HG03520 (cell line): Measurements from ENCODE around the gene LMF1.
"Not testable (repeated sequence)": the region's sequence is repeated elsewhere in the genome, so short reads cannot be mapped to it uniquely, and the experiment has no call there.

Experiments used
- ATAC-seq: cut with Tn5 transposase; IDR thresholded peaks from one replicate; pipeline ENCODE4 v1.9.1; 2021; ENCODE audit warnings: mild to moderate bottlenecking, moderate library complexity; ENCODE audit not compliant: unreplicated experiment

LMF1 gene

DNA sequence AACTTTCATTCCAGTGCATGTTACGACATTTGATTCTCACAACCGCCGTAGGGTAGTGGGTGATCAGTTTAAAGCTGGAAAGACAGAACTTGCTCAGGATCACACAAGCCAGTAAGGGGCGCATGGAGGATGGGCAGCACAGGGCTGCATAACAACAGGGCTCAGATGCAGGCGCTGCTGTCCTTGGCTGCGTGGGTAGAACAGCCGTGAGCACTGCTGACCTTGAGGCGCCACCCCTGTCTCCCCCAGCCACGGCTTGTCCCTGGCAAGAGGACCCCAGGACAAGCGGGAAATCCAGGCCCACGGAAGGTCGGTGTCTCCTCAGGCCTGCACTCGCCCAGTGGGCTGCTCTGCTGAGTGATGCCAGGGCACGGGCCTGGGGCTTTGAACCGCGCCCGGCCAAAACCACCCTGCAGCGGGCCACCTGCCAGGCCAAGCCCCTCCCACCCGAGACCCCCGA is 84.7 kb downstream of the LMF1 start:
- no peak for ATAC-seq

DNA sequence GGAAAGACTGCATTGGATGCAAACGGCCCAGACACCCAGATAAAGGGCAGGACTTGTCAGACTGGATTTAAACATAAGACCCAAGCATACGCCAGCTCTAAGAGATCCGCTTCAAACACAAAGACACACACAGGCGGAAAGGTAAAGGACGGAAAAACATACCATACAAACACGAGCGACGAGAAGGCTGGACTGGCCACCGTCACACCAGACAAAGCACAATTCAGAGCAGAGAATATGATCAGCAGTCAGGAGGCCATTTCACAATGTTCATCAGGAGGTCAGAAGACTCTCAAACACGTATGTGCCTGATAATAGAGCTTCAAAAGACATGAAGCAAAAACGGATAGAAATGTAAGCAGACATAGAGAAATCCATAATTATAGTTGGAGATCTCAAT is 85.4 kb downstream of the LMF1 start:
- ATAC-seq, result no peak

DNA sequence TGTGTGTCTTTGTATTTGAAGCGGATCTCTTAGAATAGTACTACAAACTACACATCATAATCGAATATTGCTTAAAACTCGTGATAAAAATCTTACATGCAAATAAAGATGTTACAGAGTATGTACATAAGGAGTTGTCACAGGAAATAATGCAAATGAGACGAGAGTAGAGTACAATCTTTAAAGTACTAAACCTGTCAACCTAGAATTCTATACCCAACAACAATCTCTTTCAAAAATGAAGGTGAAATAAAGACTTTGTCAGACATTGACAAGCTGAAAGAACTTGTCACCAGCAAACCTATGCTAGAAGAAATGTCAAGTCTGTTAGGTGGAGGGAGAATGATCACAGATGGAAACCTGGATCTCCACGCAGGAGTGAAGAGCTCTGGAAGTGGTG is 86.6 kb downstream of the LMF1 start:
- no peak for ATAC-seq

DNA sequence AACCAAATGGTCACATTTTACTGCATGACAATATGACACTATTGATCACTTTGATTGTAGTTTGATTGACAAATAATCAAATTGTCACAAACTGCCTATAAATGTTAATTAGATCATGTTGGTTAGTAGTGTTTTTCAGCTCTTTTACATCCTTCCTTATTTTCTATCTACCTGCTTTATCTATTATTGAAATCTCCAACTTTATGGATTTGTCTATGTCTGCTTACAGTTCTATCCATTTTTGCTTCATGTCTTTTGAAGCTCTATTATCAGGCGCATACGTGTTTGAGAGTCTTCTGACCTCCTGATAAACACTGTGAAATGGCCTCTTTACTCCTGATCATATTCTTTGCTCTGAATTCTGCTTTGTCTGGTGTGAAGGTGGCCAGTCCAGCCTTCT is 87.0 kb downstream of the LMF1 start:
- ATAC-seq, result no peak

DNA sequence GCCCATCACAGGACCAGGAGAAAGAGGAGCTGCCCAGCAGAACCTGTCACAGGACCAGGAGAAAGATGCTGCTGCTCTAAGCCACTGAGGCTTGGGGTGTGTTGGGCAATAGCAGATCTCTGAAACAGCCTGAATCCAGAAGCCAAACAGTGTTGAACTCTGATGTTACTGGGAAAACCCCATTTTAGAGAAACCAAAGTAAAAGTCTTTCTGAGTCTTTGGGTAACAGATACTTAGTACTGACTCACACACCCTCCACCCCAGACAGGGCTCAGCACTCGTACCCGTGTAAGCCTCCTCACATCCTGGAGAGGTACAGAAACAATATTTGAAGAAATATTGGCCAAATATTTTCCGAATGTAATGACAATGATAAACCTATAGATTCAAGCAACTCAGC is 87.4 kb downstream of the LMF1 start:
- no peak for ATAC-seq

DNA sequence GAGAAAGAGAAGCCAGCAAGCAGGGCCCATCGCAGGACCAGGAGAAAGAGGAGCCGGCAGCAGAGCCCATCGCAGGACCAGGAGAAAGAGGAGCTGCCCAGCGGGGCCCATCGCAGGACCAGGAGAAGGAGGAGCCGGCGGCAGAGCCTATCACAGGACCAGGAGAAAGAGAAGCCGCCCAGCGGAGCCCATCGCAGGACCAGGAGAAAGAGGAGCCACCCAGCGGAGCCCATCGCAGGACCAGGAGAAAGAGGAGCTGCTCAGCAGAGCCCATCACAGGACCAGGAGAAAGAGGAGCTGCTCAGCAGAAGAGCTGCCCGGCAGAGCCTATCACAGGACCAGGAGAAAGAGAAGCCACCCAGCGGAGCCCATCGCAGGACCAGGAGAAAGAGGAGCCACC is 88.1 kb downstream of the LMF1 start:
- not testable (repeated sequence) for ATAC-seq

DNA sequence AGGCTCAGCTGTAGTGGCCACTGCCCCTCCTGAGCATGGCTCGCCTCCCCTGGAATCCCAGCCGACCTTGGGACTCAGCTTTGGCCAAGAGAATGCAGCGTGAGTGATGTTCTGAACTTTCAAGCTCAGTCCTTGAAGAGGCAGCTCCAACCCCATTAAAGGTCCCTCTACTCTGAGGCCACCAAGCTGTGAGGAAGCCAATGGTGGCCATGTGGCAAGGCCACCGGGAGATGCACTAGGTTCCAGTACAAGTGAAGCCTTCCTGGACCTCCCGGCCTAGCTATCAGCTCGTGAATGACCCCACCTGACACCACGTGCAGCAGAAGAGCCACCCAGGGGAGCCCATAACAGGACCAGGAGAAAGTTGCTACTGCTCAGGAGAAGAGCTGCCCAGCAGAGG is 88.5 kb downstream of the LMF1 start:
- no peak for ATAC-seq

DNA sequence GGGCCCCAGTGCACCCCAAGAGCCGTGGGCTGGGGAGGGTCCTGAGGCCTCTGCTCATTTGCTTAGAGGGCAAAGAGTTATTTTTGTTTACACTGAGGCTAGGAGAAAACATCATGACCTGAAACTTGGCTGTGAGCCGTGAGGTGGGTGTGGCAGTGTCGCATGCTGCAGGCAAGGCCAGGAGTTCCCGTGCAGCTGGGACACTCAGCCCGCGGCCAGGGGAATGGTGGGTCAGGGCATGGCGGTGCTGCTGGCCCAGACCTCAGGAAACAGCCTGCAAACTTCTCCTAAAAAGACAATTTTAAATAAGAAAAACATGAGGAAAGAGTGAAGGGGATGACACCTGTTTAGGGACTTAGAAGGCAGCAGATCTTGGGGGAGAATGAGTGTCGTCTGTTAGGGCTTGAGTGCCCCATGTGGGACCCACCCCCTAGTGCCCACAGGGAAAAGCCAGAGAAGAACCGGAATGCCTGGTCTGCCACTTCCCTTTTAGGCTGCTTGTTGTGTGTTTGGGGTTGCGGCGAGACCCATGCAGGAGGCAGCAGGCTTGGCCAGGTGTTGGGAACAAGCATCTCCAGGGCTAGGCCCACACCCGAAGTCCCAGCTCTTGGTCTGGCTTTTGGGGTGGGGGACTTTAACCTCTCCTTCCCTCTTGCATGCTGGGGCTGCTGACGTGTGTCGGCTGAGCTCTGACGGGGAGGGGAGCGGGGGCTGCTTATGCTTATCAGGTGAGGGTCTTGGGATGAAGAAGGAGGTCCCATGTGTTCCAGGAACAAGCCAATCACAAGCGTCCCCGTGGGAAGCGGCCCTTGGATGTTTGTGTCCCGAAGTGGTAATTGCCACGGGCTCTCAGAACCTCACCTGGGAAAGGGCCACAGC is 89.3 kb downstream of the LMF1 start:
- ATAC-seq, result no peak

DNA sequence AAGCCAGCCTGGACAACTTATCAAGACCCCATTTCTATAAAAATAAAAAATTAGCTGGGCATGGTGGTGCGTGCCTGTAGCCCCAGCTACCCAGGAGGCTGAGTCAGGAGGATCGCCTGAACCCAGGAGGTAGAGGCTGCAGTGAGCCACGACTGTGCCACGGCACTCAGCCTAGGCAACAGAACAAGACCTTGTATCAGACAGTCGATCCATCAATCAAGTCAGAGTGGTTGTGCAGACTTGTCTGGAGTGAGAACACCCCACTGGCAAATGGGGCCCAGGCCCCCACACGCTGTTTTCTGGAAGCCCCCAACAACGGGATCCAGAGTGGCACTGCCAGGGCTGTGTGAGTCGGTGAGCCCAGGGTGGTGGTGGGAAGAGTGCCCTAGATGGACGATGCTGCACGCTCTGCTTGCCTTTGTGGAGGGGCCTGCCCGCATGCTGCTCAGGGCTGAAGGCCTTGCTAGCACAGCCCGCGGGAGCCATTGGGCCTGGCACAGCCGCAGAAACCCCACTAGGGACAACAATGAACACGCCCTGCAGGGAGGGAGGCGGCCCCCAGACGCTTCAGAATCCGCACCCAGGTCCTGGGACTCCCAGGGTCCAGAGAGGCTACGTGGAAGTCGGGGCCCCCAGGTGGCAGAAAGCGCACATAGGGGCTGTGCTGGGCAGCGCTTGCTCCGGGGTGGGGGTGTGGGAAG is 90.2 kb downstream of the LMF1 start:
- no peak for ATAC-seq

DNA sequence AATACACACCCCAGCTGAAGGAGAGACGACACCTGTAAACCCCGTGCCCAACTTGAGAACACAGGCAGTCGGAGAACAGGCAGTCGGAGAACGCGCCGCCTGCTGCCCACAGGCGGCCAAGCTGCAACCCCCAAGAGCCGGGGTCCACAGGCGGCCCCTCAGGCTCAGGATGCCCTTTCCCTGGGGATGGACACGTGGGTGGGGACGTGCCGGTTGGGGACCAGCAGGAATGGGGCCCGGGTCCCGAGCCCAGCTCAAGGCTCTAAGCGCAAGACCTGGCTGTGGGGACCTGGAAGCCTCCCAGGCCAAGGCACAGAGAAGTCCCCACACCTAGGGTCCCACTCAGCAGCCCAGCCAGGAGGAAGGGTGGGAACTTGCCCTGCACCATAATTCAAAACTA is 90.8 kb downstream of the LMF1 start:
- no peak for ATAC-seq

DNA sequence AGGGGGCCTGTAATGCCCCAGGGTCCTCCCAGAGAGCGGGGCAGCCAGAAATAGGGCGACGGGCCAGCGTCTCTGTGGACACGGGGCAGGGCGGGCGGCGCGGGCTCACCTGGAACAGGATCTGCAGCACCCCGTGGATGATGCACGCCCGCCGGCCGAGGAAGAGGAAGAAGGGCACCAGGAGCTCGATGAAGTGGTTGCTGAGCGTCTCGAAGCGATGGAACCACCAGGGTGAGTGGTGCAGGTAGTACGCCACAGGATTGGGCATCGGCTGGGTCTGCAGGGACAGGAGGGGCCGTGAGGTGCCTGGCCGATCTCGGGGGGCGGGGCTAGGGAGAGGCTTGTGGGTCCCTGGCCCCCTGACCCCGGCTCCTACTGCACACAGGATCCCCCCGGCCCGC is 91.3 kb downstream of the LMF1 start:
- ATAC-seq, result no peak

DNA sequence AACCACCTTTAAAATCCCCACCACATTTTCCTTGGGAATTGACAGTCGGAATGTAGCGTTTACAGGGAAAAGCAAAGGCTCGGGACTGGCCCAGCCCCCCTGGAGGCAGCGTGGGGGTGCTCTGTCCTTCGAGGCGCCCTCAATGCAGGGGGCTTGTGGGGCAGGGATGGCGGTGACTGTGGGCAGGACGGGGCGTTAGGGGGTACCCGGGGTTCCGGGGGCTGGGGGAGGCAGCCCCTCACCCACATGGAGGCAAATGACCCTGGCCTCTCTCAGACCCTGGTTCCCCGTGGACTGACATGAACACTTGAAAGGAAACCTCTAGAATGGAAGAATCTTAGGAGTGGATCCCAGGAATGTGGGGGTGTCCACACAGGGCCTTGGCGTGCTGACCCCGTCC is 91.9 kb downstream of the LMF1 start:
- no peak for ATAC-seq

DNA sequence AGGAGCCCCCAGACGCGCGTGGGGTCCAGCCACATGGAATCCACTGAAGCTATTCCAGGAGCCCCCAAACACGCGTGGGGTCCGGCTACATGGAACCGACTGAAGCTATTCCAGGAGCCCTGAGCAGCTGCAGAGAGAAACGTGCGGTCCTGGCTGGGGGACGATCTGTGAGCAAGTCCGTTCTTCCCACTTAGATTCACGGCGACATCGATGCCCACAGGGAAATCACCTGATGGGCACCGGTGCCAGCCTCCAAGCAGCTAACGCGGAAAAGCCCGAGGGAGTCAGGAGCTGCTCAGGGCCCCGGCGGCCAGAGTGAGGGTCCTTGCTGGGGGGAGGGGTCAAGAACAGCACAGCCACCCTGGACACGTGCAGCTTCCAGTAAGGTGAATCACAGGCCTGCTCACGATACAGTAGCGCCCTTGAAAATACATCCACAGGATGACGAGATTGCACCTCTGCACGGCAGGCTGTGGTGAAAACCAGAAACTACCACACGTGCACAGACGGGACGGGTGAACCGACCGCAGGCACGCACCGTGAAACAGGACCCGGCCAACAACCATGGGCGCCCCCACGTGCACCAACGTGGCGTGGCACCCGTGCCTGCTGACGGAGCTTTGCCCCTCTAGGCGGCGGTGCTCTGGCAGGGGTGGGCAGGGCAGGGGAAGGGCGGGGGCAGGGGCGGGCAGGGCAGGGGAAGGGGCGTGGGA is 92.6 kb downstream of the LMF1 start:
- ATAC-seq, result no peak

DNA sequence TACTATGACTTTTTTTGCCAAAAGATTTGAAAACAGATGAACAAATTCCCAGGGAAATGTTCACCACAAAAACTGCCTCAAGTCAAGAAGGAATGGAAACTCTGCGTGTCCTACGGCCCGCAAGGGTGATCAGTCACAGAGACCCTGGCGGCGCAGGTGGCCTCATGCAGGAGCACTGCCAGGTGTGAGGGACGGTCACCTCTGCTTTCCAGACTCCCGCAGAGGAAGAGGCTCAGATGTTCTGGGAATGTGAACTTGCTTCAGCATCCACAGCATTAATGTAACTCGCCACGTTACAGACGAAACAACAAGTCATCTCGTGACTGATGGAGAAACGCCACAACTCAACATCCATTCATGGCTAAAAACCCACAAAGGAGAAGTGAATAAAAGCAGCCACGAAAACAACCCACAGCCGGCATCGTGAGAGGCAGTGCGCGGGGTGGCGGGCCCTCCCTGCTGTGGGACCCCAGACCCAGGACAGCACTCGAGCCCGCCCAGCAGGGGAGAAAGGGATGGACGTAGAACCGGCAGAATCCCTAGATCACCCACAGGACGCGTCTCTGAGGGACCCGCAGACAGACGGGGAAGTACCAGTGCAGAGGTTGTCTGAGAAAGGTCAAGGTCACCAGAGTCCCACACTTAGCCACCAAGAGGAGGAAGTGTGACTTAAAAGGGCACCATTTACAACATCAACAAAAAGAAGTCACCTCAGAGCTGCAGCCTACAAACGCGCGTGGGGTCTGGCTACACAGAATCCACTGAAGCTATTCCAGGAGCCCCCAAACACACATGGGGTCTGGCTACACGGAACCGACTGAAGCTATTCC is 93.3 kb downstream of the LMF1 start:
- ATAC-seq, result no peak

DNA sequence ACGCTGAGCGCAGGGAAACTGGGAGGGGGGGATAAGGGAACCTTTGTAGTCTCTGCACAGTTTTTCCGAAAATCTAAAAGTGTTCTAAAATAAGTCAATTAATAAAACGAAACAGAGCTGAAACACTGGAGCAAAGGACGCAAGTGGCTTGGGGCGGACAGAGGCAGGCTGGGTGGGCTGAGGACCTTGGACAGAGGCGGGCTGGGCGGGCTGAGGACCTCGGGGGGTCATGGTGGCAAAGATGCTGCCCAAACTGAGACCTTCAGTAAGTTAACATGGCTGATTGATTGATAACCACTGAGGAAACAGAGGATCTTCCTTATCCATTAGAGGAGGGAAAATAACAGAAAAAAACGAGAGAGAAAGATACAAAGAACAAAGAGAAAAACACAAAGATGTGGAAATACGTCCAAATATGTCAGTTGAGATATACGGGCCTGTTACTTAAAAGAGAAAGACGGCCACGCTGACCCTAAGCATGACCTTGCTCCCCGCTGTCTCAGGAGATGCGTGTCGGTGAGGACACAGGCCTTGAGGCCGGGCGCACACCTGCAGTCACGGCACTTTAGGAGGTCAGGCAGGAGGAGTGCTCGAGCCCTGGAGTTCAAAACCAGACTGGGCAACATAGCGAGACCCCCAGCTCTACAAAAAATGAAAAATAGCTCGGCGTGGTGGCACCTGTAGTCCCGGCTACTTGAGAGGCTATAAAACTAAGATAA is 94.1 kb downstream of the LMF1 start:
- ATAC-seq, result no peak

DNA sequence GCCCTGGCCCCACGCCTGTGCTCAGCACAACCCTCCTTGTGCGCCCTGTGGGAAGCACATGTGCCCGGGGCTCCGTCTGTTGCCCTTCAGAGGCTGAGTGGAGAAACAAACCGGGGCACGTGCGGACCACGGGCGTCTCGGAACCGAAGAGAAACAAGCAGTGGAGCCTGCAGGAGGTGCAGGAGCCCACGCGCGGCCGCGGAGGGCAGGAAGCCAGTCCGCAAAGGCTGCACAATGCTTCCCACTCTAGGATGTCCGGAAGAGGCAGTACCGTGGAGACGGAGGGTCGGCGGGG is 94.8 kb downstream of the LMF1 start:
- no peak for ATAC-seq

DNA sequence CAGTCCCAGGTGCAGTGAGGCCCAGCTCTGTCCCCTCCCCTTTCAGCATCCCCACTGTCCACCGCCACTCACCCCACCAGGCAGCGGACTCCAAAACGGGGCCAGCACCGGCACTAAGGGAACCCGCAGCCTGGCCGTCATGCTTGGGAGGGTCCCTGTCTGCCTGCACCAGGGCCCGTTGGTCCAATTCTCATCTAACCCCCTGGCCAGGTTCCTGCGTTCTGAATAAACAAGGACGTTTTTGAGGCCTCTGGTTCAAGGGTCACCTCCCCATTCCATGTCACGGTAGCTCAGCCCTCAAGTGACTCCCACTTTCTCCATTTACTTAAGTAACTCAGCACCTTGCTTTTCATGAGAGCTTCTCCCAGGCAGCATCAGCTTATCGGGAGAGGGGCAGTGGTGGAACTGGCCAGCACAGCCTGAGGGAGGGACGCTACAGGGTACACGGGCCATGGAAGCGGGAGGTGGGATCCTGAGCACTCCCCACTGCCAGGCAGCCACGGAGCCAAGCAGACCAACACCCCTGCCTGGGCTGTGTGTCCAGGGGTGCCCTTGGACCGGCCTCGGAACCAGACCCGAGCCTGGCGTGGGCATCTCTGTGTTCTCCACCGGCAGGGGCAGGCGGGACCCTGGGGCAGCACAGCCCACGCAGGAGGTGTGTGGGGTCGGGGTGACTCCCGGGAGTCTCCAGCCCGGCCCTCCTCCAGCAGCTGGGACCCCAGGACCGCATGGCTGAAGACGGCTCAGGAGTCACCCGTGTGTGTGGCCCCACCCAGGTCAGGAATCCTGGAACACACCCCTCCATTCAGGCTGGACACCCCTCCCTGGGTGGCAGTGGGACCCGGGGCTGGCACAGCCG is 95.4 kb downstream of the LMF1 start:
- no peak for ATAC-seq

DNA sequence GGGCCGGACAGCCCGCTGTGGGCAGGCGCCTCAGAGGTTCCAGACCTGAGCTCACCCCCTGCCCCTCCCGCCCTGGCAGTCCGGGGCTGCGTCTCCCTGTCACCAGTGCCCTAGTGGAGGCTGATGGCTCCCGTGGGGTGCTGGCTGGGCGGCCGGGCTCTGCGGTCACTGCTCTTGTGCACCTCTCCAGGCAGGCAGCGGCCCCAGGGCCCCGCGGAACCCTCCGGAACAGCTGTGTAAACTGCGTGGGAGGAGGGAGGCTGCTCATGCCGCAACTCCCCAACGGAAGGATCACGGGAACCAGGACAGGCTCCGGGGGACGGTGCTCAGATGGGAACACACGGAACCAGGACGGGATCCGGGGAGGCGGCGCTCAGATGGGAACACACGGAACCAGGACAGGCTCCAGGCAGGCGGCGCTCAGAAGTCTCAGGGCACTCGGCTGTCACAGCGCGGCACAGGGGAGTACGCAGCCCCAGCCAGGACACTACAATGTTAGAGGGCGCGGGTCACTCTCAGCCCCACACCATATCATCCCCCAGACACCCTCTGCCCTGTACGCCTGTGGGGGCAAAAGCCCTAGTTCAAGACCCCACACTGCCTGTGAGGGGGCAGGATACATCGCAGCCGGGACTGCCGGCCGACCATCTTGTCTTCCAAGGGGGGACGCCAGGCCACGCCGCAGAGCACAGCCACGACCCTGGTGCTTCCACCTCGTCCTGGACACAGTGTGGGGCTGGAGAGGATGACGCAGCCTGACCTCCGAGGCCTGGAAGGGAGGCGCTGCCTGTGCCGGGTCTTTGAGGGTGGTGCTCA is 96.2 kb downstream of the LMF1 start:
- no peak for ATAC-seq

DNA sequence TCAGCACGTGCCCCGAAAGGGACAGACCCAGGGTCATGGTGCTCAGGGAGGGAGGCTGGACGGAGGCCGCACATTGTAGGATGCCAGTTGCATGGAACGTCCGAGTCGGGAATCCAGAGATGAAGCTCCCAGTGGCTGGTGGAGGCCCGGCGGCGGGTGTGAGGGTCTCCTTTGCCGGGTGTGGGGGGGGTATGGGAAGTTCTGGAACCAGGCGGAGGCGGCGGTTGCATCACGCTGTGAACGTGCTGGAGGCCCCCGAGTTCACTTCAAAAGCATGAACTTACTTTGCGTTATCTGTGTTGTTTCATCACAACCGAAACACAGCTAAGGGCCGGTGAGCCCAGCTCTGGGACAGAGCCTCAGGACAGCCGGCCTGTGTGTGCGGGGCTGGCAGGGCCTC is 96.9 kb downstream of the LMF1 start:
- no peak for ATAC-seq
